GM21367 (cell line): Measurements from ENCODE around the gene SV2C.

ENCODE experiments used
- ATAC-seq: cut with Tn5 transposase; IDR thresholded peaks from one replicate; pipeline ENCODE4 v1.9.1; 2021; ENCODE audit not compliant: unreplicated experiment

SV2C gene

DNA sequence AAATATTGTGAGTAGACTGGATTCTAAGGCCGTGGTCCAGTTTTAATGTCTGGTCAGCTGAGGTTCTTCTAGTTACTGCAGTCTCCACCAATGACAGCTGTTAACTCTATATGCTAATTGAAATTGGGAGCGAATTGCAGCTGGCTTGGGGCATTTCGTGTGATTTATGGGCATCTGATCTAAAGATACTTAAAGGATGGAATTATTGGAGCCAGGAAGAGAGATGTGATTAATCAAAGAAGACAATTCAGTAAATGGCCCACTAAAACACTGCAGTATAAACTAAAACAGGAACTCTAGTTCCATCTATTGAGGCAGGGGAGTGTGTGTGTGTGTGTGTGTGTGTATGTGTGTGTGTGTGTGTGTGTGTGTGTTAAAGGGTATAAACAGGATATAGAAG, 162.4 kb downstream of the SV2C start:
- no peak for ATAC-seq

DNA sequence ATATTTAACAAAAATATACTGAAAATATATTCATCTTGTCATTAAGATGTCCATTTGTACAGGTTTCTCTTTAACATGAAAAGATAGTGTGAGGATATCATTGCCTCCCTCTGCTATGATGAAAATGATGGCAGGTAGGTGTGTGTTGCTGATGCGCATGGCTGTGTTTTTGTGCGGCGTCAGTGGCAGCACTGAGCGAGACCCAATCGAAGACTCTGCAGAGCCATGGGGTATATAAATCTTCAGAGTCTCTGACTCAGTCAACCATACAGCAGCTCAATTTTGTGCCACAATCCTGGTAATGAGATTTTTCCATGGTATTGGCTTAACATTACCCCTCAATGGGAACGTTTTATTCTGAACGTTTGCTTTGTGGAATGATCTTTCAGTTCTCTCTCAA, 166.4 kb downstream of the SV2C start:
- no peak for ATAC-seq

DNA sequence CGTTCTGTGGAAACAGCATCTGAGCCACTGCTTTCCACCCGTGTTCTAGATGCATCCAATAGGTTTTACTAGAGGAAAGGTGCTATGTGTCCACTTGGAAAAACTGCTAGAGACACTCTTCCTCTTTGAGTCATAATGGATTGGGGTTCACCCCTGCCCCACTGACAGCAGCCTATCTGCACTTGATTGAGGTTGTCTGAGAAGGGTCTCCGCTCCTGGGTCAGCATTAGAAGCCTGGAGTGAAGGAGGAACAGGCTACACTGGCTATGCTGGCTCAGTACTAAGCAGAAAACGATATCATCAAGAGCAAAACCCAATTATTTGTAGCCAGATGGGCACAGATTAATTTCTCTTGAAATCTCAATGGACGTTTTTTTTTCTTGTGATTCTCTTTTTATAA, 167.3 kb downstream of the SV2C start:
- ATAC-seq: no peak

DNA sequence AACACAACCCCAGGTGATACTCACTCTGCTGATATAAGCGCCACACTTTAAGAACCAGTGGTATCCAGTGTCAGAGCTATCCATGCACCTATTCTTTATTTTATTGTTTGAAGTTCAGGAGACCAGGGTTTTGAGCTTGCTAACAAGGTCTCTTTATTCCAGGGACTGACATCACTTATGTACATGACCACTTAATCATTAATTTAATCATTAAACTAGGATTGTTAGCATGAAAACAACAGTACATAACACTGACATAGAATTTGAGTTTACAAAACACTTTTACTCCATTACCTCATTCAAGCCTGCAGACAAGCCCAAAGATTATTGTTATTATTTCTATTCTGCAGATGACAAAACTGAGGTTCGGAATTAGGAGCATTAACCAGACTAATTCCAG, 168.5 kb downstream of the SV2C start:
- ATAC-seq: no peak

DNA sequence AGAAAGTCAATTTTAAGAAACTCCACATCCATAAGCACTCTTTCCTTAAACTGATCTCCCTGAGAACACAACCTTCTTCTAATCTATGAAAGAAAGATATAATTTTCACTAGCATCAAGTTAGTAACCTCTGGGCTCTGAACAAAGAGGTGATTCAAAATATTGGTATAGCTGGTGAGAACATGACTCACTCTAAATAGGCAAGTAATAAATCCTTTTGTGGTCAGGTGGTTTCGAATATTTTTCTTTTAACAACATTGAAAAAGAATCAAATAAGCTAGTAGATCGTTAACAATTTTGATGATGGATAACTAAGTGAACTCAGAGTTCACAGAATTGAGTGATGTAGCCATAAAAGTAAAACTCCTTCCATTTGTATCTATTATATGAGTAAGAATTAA, 169.3 kb downstream of the SV2C start:
- ATAC-seq: no peak

DNA sequence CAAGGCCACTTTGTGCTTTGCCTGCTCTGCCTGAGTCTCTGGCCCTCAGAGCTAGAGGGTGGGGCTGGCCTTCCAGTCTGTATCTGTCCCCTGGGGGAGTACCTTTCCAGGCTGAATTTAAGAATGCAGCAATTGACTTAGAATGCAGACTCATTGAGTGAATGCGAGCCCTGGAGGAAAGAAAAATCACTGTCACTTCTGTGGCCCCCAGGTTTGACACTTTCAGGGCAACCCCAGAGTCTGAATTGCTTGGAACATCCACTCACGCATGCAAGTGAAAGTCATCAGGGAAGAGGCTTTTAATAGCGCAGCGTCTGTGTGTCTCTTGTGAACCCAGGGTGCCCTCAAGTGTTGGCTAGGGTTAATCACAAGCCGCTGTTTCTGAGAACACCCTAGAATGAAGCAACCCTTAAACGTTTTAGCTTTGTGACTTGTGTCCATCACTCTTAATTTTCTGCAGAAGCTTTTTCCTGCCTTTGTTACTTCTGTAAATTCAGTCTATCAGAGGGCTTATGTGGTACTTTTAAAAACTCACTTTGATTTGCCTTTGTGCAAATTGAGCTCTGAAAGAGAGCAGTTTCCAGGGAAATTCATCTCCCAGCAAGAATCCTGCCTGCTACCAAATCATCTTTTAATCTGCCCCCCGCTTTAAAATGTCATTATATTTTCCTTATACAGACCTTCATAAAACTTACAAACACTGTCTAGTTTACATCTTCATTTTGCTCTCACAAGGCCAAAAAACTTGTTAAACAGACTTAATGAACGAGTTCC, 173.1 kb downstream of the SV2C start:
- peak; percentile 82 for ATAC-seq

DNA sequence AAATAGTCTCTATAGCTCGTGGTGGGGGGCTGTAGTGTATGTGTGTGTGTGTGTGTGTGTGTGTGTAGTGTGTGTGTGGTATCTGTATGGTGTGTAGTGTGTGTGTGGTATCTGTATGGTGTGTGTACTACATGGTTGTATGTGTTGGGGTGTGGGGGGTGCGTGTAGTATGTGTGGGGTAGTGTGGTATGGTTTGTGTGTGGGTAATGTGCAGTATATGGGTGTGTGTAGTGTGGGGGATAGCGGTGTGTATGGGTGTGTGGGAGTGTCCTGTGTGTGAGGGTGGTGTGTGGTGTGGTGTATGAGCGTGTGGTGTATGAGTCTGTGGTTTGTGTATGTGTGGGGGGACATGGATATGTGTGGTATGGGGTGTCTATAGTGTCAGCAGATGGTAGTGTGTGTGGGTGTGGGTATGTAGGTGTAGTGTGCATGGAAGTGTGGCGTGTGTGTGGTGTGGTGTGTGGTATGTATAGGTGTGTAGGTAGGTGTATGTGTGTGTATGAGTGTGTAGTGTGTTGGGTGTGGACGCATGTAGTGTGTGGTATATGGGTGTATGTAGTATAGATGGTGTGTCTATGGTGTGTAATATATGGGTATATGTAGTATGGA, 174.1 kb downstream of the SV2C start:
- ATAC-seq: no peak

DNA sequence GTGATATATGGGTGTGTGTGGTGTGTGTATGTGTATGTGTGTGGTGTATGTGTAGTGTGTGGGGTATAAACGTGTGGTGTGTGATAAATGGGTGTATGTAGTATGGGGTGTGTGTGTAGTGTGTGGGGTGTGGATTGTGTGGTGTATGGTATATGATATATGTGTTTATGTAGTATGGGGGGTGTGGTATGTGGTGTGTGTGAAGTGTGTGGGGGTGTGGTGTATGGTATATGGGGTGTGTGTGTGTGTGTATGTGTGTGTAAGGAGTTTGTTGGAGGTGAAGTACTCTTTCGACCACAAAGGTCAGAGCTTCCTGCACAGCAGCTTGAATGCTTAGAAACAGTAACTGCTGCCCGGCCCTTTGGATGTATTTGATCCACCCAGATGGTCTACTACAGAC, 174.7 kb downstream of the SV2C start:
- ATAC-seq: no peak

DNA sequence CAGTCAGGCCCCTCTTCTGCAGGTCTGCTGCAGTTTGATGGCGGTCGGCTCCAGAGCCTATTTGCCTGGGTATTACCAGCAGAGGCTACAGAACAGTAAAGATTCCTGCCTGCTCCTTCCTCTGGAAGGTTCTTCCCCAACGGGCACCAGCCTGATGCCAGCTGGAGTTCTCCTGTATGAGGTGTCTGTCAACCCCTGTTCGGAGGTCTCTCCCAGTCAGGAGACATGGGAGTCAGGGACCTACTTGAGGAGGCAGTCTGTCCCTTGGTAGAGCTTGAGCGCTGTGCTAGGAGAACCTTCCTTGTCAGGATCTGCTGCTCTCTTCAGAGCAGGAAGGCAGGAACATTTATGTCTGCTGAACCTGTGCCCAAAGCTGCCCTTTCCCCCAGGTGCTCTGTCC, 181.5 kb downstream of the SV2C start:
- no peak for ATAC-seq

DNA sequence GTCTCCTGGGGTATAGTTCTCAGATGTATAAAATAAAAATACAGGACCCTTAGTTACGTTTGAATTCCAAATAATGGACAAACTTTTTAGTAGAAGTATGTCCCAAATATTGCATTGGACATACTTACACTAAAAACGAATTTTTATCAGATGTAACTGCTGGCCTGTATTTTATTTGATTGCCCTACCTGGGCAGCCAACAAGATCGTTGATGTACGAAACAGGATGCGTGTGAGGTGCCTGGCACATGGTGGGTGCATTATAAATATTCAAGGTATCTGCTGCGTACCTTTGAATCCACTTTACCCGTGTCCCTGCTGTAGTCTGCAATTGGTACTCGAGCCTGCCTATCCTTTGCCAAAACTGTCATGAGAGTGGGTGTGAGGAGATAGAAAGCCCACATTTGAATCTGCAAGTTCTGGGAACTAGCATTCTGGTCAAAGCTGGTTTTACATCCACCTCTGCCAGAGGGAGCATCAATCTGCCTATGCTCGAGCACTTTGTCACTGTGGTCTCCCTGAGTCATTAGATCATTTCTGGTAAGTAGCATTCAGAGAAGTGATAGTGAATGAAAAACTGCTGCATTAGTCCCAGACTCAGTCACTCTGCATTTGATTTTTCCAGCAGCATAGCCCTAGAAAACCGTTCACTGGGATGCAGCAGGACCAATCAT, 186.2 kb downstream of the SV2C start:
- no peak for ATAC-seq

DNA sequence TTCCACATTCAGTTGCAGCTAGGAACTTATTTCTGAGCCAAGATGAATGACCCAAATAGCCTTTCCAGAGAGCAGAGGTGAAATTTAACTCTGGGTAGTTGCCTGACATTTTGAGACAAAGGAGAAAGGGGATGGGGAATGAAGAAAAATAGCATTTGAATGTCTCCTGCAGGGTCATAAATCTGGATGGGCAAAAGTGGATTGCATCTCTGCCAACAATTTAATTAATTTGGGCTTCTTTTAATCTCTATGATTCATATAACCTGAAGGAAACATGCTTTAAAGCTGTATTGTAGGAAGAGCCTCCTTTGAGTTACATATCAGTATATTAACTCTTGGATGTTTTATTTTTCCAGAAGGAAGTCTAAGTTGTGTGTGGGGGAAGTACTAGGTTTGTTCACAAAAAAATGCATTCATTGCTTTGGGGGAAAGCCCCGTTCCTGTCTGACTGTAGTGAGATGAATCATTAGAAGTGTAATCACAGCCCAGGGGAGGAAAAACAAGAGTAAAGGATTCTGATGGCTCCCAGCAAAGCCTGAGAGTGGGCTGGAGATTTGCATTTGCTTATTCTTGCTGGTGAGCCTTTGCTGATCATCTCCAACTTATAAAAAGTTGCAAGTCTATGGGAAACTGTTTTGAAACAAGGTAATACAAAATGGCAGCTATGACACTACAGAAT, 186.9 kb downstream of the SV2C start:
- ATAC-seq: no peak

DNA sequence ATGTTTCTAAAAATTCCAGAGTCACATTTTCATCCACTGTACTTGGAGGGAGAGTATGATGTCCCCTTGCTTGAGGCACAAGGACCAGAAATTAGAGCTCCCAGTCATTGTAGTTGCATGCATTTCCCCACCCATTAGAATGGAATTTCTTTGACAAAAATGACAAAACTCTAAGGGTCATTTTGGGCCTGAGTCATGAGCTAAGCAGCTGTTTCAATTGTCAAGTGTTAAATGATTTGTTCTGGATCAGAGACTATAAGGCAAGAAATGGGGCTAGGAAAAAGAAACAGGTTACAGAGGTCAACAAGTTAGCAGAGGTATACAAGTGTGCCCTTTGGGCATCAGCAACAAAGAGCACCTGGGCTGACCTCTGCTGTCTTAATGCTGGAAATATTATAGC, 188.7 kb downstream of the SV2C start:
- ATAC-seq: no peak

DNA sequence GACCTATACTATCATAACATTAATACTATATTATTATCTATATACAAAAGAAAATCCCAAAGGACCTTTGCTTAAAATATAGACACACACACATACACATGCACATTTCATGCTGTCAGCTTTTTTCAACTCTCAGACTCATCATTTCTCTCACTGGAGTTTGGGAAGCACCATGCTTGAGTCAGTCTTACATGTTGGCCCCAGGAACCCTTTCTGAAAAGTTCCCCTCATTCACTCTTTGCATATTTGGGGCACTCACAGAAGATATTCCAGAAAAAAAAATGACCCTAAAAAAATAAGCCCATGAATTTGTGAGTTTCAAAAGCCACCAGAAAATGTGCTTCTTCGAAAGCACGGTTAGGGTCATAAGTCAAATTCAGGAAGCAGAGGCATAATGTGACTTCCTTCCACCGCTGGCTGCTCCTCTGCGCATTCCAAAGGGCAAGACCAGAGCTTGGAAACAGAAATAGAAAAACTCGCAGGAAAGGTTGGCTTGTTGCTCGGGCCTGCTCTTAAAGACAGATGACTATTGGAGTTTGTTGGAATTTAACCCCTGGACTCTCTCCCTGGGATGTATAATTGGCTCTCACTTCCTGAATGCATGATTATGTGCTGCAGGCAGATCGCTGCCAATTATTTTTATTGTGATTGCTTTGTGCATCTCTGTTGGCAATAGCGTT, 190.2 kb downstream of the SV2C start:
- no peak for ATAC-seq

DNA sequence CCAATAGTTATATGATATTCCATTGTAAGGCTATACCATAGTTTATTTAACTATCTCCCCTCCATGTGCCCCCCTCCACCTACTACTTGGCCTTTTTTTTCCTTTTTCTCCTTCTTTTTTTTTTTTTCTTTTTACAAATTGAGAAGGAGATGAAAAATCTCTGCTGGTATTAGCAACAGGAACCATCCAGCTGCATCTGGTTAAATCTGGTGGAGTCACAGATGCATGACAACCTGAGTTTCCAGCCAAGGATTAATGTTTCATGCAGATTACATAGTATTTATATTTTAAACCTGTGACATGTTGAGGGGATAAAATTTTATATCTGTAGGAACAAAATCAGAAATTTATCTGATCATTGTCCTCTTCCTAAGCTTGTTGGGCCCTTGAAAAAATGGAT, 191.4 kb downstream of the SV2C start:
- ATAC-seq: no peak

DNA sequence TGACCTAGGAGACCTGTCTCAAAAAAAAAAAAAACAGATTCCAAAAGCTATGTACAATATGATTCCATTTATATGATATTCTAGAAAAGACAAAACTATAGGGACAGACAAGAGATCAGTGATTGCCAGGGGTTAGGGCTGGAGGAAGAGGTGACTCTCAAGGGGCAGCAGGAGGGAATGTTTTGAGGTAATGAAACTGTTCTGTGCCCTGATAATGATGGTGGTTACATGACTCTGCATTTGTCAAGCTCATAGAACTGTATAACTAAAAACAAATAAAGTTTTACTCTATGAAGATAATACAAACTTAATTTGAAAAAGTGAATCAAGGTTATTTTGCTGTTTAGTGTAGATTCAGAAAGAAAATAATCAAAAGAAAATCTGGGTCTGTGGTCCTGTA, 194.6 kb downstream of the SV2C start:
- no peak for ATAC-seq

DNA sequence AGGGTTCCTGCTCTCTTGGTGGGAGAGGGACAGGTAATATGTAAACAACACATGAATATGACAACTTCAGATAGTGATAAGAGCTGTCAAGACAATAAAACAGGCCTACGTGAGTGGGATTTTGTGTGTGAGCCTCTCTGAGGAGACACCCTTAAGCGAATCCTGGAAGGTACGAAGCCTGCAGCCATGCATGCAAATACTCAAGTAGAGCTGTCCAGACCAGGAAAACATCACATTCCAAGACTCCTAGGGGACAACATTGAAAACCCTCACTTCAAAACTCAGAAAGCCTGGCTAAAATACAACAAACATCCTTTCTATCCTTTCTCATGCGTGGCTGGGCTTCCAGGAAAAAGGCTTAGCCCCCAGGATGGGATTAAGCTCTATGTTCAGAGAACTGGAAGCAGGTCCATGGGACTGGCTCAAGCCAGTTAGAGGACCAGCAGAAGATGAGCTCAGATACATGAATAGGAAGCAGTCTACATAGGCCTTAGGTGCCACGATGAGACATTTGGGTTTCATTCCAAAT, 195.1 kb downstream of the SV2C start:
- no peak for ATAC-seq

DNA sequence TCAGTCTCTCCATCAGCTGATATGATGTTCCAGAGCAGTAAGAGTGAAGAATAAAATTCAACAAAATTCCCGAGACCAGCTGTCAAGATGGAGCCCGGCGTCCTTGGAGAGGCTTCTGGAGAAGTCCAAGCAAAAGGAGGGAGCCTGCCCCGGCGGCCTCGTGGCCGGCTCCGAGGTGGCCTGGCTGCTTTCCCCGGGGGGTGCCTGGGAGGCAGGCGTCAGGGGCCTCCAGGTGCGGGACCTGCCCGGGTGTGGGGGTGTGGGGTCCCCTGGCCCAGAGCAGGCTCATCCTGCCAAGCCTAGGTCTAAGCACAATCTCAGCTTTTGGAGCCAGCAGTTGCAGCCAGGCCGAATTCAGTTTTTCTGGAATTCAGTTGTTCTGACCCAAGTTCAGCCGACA, 197.3 kb downstream of the SV2C start:
- ATAC-seq: no peak

DNA sequence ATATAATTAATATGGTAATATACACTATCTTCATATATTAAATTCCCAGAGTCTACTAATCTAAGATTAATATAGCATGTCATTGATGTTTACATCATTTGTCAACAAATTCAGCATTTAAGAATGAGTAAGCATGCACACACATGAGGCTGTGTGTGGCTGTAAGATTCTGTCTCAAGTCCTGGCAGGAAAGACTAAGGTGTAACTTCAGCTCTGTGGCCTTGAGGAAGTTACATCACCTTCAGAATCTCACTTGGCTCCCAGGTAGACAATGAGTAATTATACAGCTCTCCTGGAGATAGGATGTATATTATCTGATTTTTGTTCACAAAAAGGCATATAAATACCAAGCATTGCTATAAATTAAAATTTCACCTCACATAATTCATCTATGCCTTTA, 200.5 kb downstream of the SV2C start:
- ATAC-seq: no peak

DNA sequence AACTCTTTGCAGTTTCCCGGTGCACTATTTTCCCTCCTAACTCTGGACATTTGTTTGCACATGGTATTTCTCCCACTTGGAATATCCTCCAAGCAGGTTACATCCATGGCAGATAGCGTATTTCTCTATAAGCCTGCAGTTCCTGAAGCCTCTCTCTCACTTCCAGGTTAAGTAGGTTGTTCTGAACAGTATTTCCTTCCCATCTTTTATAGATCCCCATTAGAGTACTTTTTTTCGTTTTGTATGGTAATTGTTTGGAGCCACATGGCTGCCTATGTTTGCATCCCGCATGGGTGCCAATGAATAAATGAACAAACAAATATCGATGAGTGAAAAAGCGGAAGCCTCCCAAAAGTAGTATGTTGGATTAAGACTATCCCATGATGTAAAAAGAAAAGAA, 206.5 kb downstream of the SV2C start:
- no peak for ATAC-seq

DNA sequence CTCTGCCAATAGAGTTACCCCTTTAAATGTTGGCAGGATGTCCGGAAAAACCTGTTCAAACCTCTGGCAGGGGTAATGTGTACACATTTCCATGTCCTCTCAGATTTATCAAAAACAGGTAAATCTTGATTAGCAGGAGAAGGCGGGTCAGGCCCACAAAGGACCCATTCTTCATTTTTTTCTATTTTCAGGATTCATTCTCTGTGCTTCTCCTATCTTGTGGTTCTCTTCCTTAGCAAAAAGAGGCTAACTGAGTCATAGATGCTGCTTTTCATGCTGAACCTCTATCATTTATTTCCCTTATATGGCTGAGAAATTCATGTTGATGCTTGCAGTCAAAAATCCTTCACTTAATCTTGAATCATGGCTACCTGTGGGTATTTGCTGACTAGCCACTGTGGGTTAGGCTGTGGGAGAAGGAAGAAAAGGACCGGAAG, 207.2 kb downstream of the SV2C start:
- no peak for ATAC-seq
